Neuronal stem cell (in vitro differentiated cells): ENCODE results near the gene CEACAM8.
A peak's percentile ranks its signal among the peaks of the same experiment; 100 is the strongest.
"Not testable (repeated sequence)": the region's sequence is repeated elsewhere in the genome, so short reads cannot be mapped to it uniquely, and the experiment has no call there.

Experiments
- DNase-seq: peaks from one replicate; pipeline ENCODE4 v3.0.0-alpha.2; 2013; ENCODE audit warnings: low spot score
- H2AFZ ChIP-seq: one replicate; pipeline ENCODE4 v1.6.1; 2013; ENCODE audit warnings: mild to moderate bottlenecking, low read length, inconsistent platforms
- H2AK5ac ChIP-seq: 2 replicates; pipeline ENCODE4 v1.6.1; 2013; ENCODE audit warnings: low read depth, mild to moderate bottlenecking, inconsistent platforms, low read length, moderate library complexity, mixed read lengths
- H2BK120ac ChIP-seq: 2 replicates; pipeline ENCODE4 v1.6.1; 2013; ENCODE audit warnings: low read depth, mild to moderate bottlenecking, inconsistent platforms, low read length, moderate library complexity, mixed read lengths
- H2BK12ac ChIP-seq: one replicate; pipeline ENCODE4 v1.6.1; 2013; ENCODE audit warnings: low read length, inconsistent platforms
- H2BK15ac ChIP-seq: 2 replicates; pipeline ENCODE4 v1.6.1; 2013; ENCODE audit warnings: mild to moderate bottlenecking, low read length, inconsistent platforms, mixed read lengths
- H2BK5ac ChIP-seq: one replicate; pipeline ENCODE4 v1.6.1; 2013; ENCODE audit warnings: inconsistent platforms, mild to moderate bottlenecking, low read length, moderate library complexity
- H3K14ac ChIP-seq: one replicate; pipeline ENCODE4 v1.6.1; 2013; ENCODE audit warnings: low read length, inconsistent platforms
- H3K18ac ChIP-seq: 2 replicates; pipeline ENCODE4 v1.6.1; 2013; ENCODE audit warnings: low read length, inconsistent platforms
- H3K23ac ChIP-seq: 2 replicates; pipeline ENCODE4 v1.6.1; 2013; ENCODE audit warnings: low read depth, mild to moderate bottlenecking, mixed read lengths, low read length, inconsistent platforms; ENCODE audit not compliant: poor library complexity
- H3K27ac ChIP-seq: replicated peaks from 3 replicates; pipeline ENCODE4 v1.5.1; 2013; ENCODE audit warnings: low read length, inconsistent platforms
- H3K27me3 ChIP-seq, 3 experiments: 2 replicates each; pipeline ENCODE4 v1.6.1; 2013; ENCODE audit warnings: low read length in 3 of 3, mild to moderate bottlenecking in 2 of 3, inconsistent platforms in 1 of 3, low read depth in 1 of 3, mixed read lengths in 1 of 3, moderate library complexity in 1 of 3; ENCODE audit not compliant: control insufficient read depth in 3 of 3, insufficient read depth in 3 of 3
- H3K36me3 ChIP-seq, 2 donors: replicated peaks in 1 of 2; 2 replicates each; pipeline ENCODE4 v1.6.1; 2013; ENCODE audit warnings: low read length in 2 of 2; ENCODE audit not compliant: control insufficient read depth in 2 of 2, insufficient read depth in 2 of 2
- H3K4ac ChIP-seq: 2 replicates; pipeline ENCODE4 v1.6.1; 2013; ENCODE audit warnings: inconsistent platforms, mild to moderate bottlenecking, low read length, moderate library complexity
- H3K4me1 ChIP-seq, 2 donors: 1 replicate in 1 of 2; 2 replicates in 1 of 2; pipeline ENCODE4 v1.6.1; 2013; ENCODE audit warnings: low read length in 2 of 2, low read depth in 1 of 2; ENCODE audit not compliant: control insufficient read depth in 2 of 2, insufficient read depth in 1 of 2
- H3K4me2 ChIP-seq: one replicate; pipeline ENCODE4 v1.6.1; 2013; ENCODE audit warnings: mild to moderate bottlenecking, low read length, inconsistent platforms; ENCODE audit not compliant: insufficient read depth, poor library complexity, severe bottlenecking
- H3K4me3 ChIP-seq, 2 donors: 2 replicates each; pipeline ENCODE4 v1.5.1; 2013; ENCODE audit warnings: low read length in 2 of 2, mild to moderate bottlenecking in 2 of 2, inconsistent platforms in 1 of 2, moderate library complexity in 1 of 2
- H3K79me1 ChIP-seq: one replicate; pipeline ENCODE4 v1.6.1; 2013; ENCODE audit warnings: low read depth, mild to moderate bottlenecking, inconsistent platforms, low read length, moderate library complexity
- H3K9ac ChIP-seq: one replicate; pipeline ENCODE4 v1.6.1; 2013; ENCODE audit warnings: mild to moderate bottlenecking, low read depth, low read length, inconsistent platforms; ENCODE audit not compliant: poor library complexity
- H3K9me3 ChIP-seq, 2 donors: replicated peaks in 1 of 2; 2 replicates each; pipeline versions ENCODE3 to v1.6.1; 2013; ENCODE audit warnings: low read length in 2 of 2, mild to moderate bottlenecking in 2 of 2, inconsistent platforms in 1 of 2, low read depth in 1 of 2, mixed read lengths in 1 of 2, moderate library complexity in 1 of 2; ENCODE audit not compliant: control insufficient read depth in 2 of 2, insufficient read depth in 1 of 2
- H4K8ac ChIP-seq: one replicate; pipeline ENCODE4 v1.6.1; 2013; ENCODE audit warnings: low read depth, mild to moderate bottlenecking, inconsistent platforms, low read length, moderate library complexity
- H4K91ac ChIP-seq: one replicate; pipeline ENCODE4 v1.6.1; 2013; ENCODE audit warnings: low read length, low read depth, mild to moderate bottlenecking, inconsistent platforms; ENCODE audit not compliant: poor library complexity
- WGBS, 2 donors: extraction: QIAGEN DNeasy Blood & Tissue Kit; methylation state at CpG; one replicate each; pipeline ENCODE4 v1.1.7; 2013; ENCODE audit warnings: missing lambda C conversion rate in 2 of 2, mixed read lengths in 1 of 2; ENCODE audit not compliant: insufficient read length in 2 of 2, insufficient replicate concordance in 1 of 2; ENCODE audit errors: extremely low coverage in 2 of 2; 5-methylcytosine and 5-hydroxymethylcytosine counted together

Gene CEACAM8

GRCh38 chr19:42540071-42540553 lies 54.6 kb downstream of the CEACAM8 start:
- Histone ChIP-seq H3K4ac (no peak overlapping the region), H2AK5ac (no peak overlapping the region), H3K27ac (no peak overlapping the region), H2BK12ac (no peak overlapping the region), H3K14ac (no peak overlapping the region), H3K4me1 (peaks cover 4 to 11% of the 10 kb centered on the region in 2 donors), H2BK15ac (no peak overlapping the region), H4K91ac (no peak overlapping the region), H3K36me3 (no peaks in the 10 kb centered on the region), H3K27me3 (no peaks in the 10 kb centered on the region), H3K18ac (peak overlapping the region; percentile 29), H3K4me2 (no peak overlapping the region), H3K9me3 (no peaks in the 10 kb centered on the region), H4K8ac (no peak overlapping the region), H2AFZ (peak overlapping the region; percentile 23), H3K4me3 (no peak overlapping the region), H2BK120ac (no peak overlapping the region), H2BK5ac (no peak overlapping the region), H3K9ac (no peak overlapping the region), H3K79me1 (no peaks in the 10 kb centered on the region), H3K23ac (no peak overlapping the region)
- WGBS, 2 donors, result no CpG with 5 or more reads among the region's 8 CpGs
- no peak for DNase-seq

GRCh38 chr19:42538841-42539709 lies 55.6 kb downstream of the CEACAM8 start:
- Histone ChIP-seq H3K9me3 (no peaks in the 10 kb centered on the region), H3K9ac (no peak overlapping the region), H3K4me2 (no peak overlapping the region), H4K8ac (no peak overlapping the region), H2BK120ac (no peak overlapping the region), H4K91ac (no peak overlapping the region), H3K18ac (no peak overlapping the region), H3K14ac (no peak overlapping the region), H3K4ac (no peak overlapping the region), H3K27me3 (no peaks in the 10 kb centered on the region), H3K36me3 (no peaks in the 10 kb centered on the region), H3K4me1 (peaks cover 4 to 11% of the 10 kb centered on the region in 2 donors), H2BK5ac (no peak overlapping the region), H3K27ac (no peak overlapping the region), H2BK12ac (no peak overlapping the region), H3K23ac (no peak overlapping the region), H3K79me1 (no peaks in the 10 kb centered on the region), H2AFZ (no peak overlapping the region), H3K4me3 (no peak overlapping the region), H2BK15ac (no peak overlapping the region), H2AK5ac (no peak overlapping the region)
- DNase-seq, result no peak
- no CpG with 5 or more reads among the region's 7 CpGs for WGBS, 2 donors

- not testable (repeated sequence) for H4K91ac ChIP-seq, H3K9me3 ChIP-seq, H2BK15ac ChIP-seq, H3K14ac ChIP-seq, H3K9ac ChIP-seq, H2AFZ ChIP-seq, H3K4me2 ChIP-seq, H3K27ac ChIP-seq, H2AK5ac ChIP-seq, H2BK120ac ChIP-seq, H3K4me1 ChIP-seq, H2BK12ac ChIP-seq, H3K36me3 ChIP-seq, H3K79me1 ChIP-seq, DNase-seq, H3K23ac ChIP-seq, H3K27me3 ChIP-seq, H3K4me3 ChIP-seq, H3K4ac ChIP-seq, H4K8ac ChIP-seq, H2BK5ac ChIP-seq, H3K18ac ChIP-seq
- no CpG with 5 or more reads among the region's 2 CpGs for WGBS, 2 donors
Observed at GRCh38 chr19:42535276-42535675, 59.4 kb downstream of the CEACAM8 start.

GRCh38 chr19:42534391-42534790 lies 60.3 kb downstream of the CEACAM8 start:
- Histone ChIP-seq H3K79me1 (no peaks in the 10 kb centered on the region), H2AK5ac (no peak overlapping the region), H3K23ac (no peak overlapping the region), H3K4me2 (no peak overlapping the region), H3K36me3 (no peaks in the 10 kb centered on the region), H3K18ac (no peak overlapping the region), H3K9me3 (no peaks in the 10 kb centered on the region), H3K4me1 (no peaks in the 10 kb centered on the region), H3K27ac (no peak overlapping the region), H3K27me3 (no peaks in the 10 kb centered on the region), H2BK120ac (no peak overlapping the region), H3K4ac (no peak overlapping the region), H3K4me3 (no peak overlapping the region), H3K9ac (no peak overlapping the region), H2BK15ac (no peak overlapping the region), H2BK12ac (no peak overlapping the region), H4K91ac (no peak overlapping the region), H2AFZ (no peak overlapping the region), H3K14ac (no peak overlapping the region), H2BK5ac (no peak overlapping the region), H4K8ac (no peak overlapping the region)
- no peak for DNase-seq
